H9 (cell line): ENCODE results near the gene RMND5A. TPM values are rescaled to one million over a fixed set of nuclear protein-coding genes. Genes with fewer than 3 reads are reported as not detected.

Source experiments
- DNase-seq: peaks from one replicate; pipeline ENCODE4 v3.0.0-alpha.2; 2017
- H2AFZ ChIP-seq: one replicate; pipeline ENCODE4 v1.6.1; 2013; ENCODE audit warnings: mild to moderate bottlenecking, low read length, control low read depth, moderate library complexity
- H2AK5ac ChIP-seq: 2 replicates; pipeline ENCODE4 v1.6.1; 2013; ENCODE audit warnings: low read length, control low read depth, mixed read lengths; ENCODE audit not compliant: insufficient read length
- H2BK120ac ChIP-seq: one replicate; pipeline ENCODE4 v1.6.1; 2013; ENCODE audit warnings: low read depth, mild to moderate bottlenecking, low read length, control low read depth, inconsistent platforms; ENCODE audit not compliant: poor library complexity, severe bottlenecking
- H2BK12ac ChIP-seq: 2 replicates; pipeline ENCODE4 v1.6.1; 2013; ENCODE audit warnings: low read length, control low read depth, mixed read lengths, low read depth; ENCODE audit not compliant: insufficient read length
- H2BK15ac ChIP-seq: 2 replicates; pipeline ENCODE4 v1.6.1; 2013; ENCODE audit warnings: low read depth, low read length, control low read depth
- H2BK20ac ChIP-seq: one replicate; pipeline ENCODE4 v1.6.1; 2013; ENCODE audit warnings: low read depth, mild to moderate bottlenecking, low read length, control low read depth, inconsistent platforms; ENCODE audit not compliant: poor library complexity, severe bottlenecking
- H2BK5ac ChIP-seq: 2 replicates; pipeline ENCODE4 v1.6.1; 2013; ENCODE audit warnings: low read length, control low read depth, mixed read lengths; ENCODE audit not compliant: insufficient read length
- H3K14ac ChIP-seq: 2 replicates; pipeline ENCODE4 v1.6.1; 2013; ENCODE audit warnings: low read length, control low read depth; ENCODE audit not compliant: insufficient read depth
- H3K18ac ChIP-seq: 2 replicates; pipeline ENCODE4 v1.6.1; 2013; ENCODE audit warnings: low read depth, mild to moderate bottlenecking, mixed read lengths, low read length, control low read depth; ENCODE audit not compliant: insufficient read length
- H3K23ac ChIP-seq: 2 replicates; pipeline ENCODE4 v1.6.1; 2013; ENCODE audit warnings: low read length, control low read depth, mixed read lengths, low read depth; ENCODE audit not compliant: insufficient read length
- H3K23me2 ChIP-seq: 2 replicates; pipeline ENCODE4 v1.6.1; 2013; ENCODE audit warnings: low read depth, mild to moderate bottlenecking, mixed read lengths, low read length, control low read depth; ENCODE audit not compliant: insufficient read length, poor library complexity, severe bottlenecking
- H3K27ac ChIP-seq: 2 replicates; pipeline ENCODE4 v1.5.1; 2013; ENCODE audit warnings: low read length, control low read depth, mixed read lengths, low read depth; ENCODE audit not compliant: insufficient read length
- H3K27me3 ChIP-seq: 2 replicates; pipeline ENCODE4 v1.6.1; 2013; ENCODE audit warnings: low read length, control low read depth, inconsistent platforms; ENCODE audit not compliant: insufficient read depth
- H3K4ac ChIP-seq: 2 replicates; pipeline ENCODE4 v1.6.1; 2013; ENCODE audit warnings: low read depth, mild to moderate bottlenecking, control low read depth, inconsistent platforms, low read length, moderate library complexity
- H3K4me1 ChIP-seq: 2 replicates; pipeline ENCODE4 v1.6.1; 2013; ENCODE audit warnings: low read length, control low read depth, inconsistent platforms; ENCODE audit not compliant: insufficient read depth
- H3K4me2 ChIP-seq: 2 replicates; pipeline ENCODE4 v1.6.1; 2013; ENCODE audit warnings: low read length, control low read depth, mixed read lengths; ENCODE audit not compliant: insufficient read length, insufficient read depth
- H3K56ac ChIP-seq: 2 replicates; pipeline ENCODE4 v1.6.1; 2013; ENCODE audit warnings: low read depth, mild to moderate bottlenecking, mixed read lengths, low read length, control low read depth; ENCODE audit not compliant: insufficient read length
- H3K79me1 ChIP-seq: 2 replicates; pipeline ENCODE4 v1.6.1; 2013; ENCODE audit warnings: low read depth, mild to moderate bottlenecking, moderate library complexity, low read length, control low read depth, inconsistent platforms; ENCODE audit not compliant: insufficient read depth, poor library complexity, severe bottlenecking
- H3K79me2 ChIP-seq: 2 replicates; pipeline ENCODE4 v1.6.1; 2013; ENCODE audit warnings: low read length, control low read depth, inconsistent platforms; ENCODE audit not compliant: insufficient read depth
- H3K9ac ChIP-seq: 2 replicates; pipeline ENCODE4 v1.6.1; 2013; ENCODE audit warnings: low read length, control low read depth, mixed read lengths; ENCODE audit not compliant: insufficient read length; ENCODE audit errors: extremely low read depth
- H3K9me3 ChIP-seq: one replicate; pipeline ENCODE4 v1.6.1; 2013; ENCODE audit warnings: low read depth, low read length, inconsistent platforms; ENCODE audit not compliant: control insufficient read depth
- H3T11ph ChIP-seq: one replicate; pipeline ENCODE4 v1.6.1; 2013; ENCODE audit warnings: mild to moderate bottlenecking, low read length, control low read depth, inconsistent platforms
- H4K20me1 ChIP-seq: one replicate; pipeline ENCODE4 v1.6.1; 2013; ENCODE audit not compliant: control insufficient read depth, insufficient read length, insufficient read depth
- H4K5ac ChIP-seq: 2 replicates; pipeline ENCODE4 v1.6.1; 2013; ENCODE audit warnings: low read depth, mild to moderate bottlenecking, mixed read lengths, low read length, control low read depth; ENCODE audit not compliant: insufficient read length
- H4K8ac ChIP-seq: replicated peaks from 2 replicates; pipeline ENCODE4 v1.6.1; 2013; ENCODE audit warnings: low read length, control low read depth, mixed read lengths, low read depth; ENCODE audit not compliant: insufficient read length
- H4K91ac ChIP-seq: 2 replicates; pipeline ENCODE4 v1.6.1; 2013; ENCODE audit warnings: low read depth, mild to moderate bottlenecking, moderate library complexity, mixed read lengths, low read length, control low read depth; ENCODE audit not compliant: insufficient read length
- H3K27ac Mint-ChIP-seq, 3 experiments: 2 replicates in 2 of 3; 3 replicates in 1 of 3; pipeline ENCODE4 v1.8.0; 2020 to 2021; ENCODE audit warnings: mixed read lengths in 3 of 3, mild to moderate bottlenecking in 1 of 3, moderate library complexity in 1 of 3
- H3K27me3 Mint-ChIP-seq: 2 replicates; pipeline ENCODE4 v1.8.0; 2021; ENCODE audit warnings: low read depth, mild to moderate bottlenecking, moderate library complexity, mixed read lengths
- H3K36me3 Mint-ChIP-seq, 3 experiments: 2 replicates in 2 of 3; 3 replicates in 1 of 3; pipeline ENCODE4 v1.8.0; 2020 to 2021; ENCODE audit warnings: low read depth in 3 of 3, mixed read lengths in 3 of 3; ENCODE audit not compliant: insufficient read depth in 1 of 3
- H3K4me1 Mint-ChIP-seq, 2 experiments: 2 replicates each; pipeline ENCODE4 v1.8.0; 2020; ENCODE audit warnings: mixed read lengths in 2 of 2
- H3K4me3 Mint-ChIP-seq, 2 experiments: 2 replicates in 1 of 2; 3 replicates in 1 of 2; pipeline ENCODE4 v1.8.0; 2020 to 2021; ENCODE audit warnings: mild to moderate bottlenecking in 2 of 2, mixed read lengths in 2 of 2, moderate library complexity in 1 of 2
- H3K9me3 Mint-ChIP-seq, 2 experiments: 2 replicates in 1 of 2; 3 replicates in 1 of 2; pipeline ENCODE4 v1.8.0; 2020; ENCODE audit warnings: mild to moderate bottlenecking in 2 of 2, mixed read lengths in 2 of 2, moderate library complexity in 1 of 2
- WGBS: extraction: QIAGEN DNeasy Blood & Tissue Kit; methylation state at CpG from one replicate; pipeline ENCODE4 v1.1.7; 2013; ENCODE audit warnings: missing lambda C conversion rate, low lambda C conversion rate, mixed read lengths; ENCODE audit not compliant: insufficient read length; ENCODE audit errors: extremely low coverage; 5-methylcytosine and 5-hydroxymethylcytosine counted together
- total RNA-seq: library from RNA; stranded (reverse); gene quantifications from 2 replicates; pipeline ENCODE4 v1.2.1, GENCODE V29; 2021
- TF ChIP-seq, protein P1 (sequence below): fragments of 200-600 bp; sonication (generic); conservative IDR thresholded peaks from 3 replicates; pipeline ENCODE4 v1.8.0; 2021; ENCODE audit warnings: antibody characterized with exemption, mild to moderate bottlenecking

The RMND5A gene
- total RNA-seq, 1 experiment from 2014 or later, result 48.8 TPM

DNA sequence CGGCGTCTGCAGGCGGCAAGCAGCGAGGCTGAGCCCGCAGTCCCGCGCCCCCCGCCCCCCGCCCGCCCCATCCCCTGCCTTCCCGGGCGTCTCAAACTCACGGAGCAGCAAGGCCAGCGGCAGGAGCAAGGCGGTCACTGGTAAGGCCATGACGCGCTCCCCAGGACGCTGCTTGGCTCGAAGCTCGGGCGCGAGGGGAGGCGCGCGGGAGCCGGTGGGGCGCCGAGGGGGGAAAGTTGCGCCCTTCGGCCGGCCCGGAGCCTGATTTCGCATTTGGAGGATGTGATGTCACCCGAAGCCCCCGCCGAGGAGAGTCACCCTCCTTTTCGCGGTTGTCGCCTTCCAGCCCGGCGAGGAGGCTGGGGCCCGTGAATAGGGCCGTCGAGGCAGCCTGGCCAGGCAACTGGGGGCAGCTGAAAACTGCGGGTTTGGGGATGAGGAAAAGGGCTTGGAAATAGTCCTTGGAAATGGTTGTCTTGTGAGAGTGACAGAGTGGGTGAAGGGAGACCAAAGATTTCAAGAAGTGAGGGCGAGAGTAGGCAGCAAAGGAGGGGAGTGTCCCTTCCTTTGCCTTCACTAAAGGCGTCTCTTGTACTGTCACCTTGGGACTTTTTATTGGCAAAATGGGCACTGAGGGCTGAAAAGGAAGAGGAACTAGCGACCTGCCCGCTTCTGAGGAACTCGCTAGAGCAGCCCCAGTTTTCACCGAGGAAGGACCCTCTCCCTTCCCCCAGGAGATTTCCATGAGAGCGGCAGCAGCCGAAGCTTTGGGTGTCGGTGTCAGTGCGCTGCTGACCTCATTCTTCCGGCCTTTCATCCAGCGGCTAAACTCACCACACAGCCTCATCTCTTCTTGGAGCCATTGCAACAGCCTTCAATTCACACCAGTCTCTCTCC lies 70.8 kb downstream of the RMND5A start, which contains the start of gene CD8A:
Gene CD8A (minus strand): TSS at position 238 of the 897 bp plus-strand sequence. CDS start 88 bp downstream, at position 150.
- no peak within 1 kb of the TSS for H3K18ac ChIP-seq
- no peak within 1 kb of the TSS for H2BK15ac ChIP-seq
- H2AFZ ChIP-seq, result no peak within 1 kb of the TSS
- Mint-ChIP-seq H3K4me1 (peaks cover 9 to 24% of the 10 kb centered on the region in 2 experiments), H3K27me3 (peaks cover 96% of the 10 kb centered on the region), H3K4me3 (peak within 1 kb of the TSS; percentile 47 to 77), H3K36me3 (peaks cover 0 to 2% (median 0%) of the 10 kb centered on the region in 3 experiments; a peak in 3 of 7 replicates), H3K9me3 (peaks cover 7 to 11% of the 10 kb centered on the region in 2 experiments; a peak in 4 of 5 replicates), H3K27ac (peak within 1 kb of the TSS in 1 of 3 experiments; percentile 13; a peak in 1 of 7 replicates)
- no peak within 1 kb of the TSS for H2BK120ac ChIP-seq
- no CpG with 5 or more reads among the region's 57 CpGs for WGBS
- no peak within 1 kb of the TSS for H3K23ac ChIP-seq
- no peak within 1 kb of the TSS for H2BK20ac ChIP-seq
- no peak within 1 kb of the TSS for H3K4ac ChIP-seq
- no peaks in the 10 kb centered on the region for H3K79me2 ChIP-seq
- H3K4me1 ChIP-seq, result no peaks in the 10 kb centered on the region
- H3T11ph ChIP-seq, result no peak within 1 kb of the TSS
- H2BK5ac ChIP-seq, result no peak within 1 kb of the TSS
- H4K8ac ChIP-seq, result no peak within 1 kb of the TSS
- no peaks in the 10 kb centered on the region for H3K9me3 ChIP-seq
- no peak within 1 kb of the TSS for H2AK5ac ChIP-seq
- TF ChIP-seq, protein P1, sequence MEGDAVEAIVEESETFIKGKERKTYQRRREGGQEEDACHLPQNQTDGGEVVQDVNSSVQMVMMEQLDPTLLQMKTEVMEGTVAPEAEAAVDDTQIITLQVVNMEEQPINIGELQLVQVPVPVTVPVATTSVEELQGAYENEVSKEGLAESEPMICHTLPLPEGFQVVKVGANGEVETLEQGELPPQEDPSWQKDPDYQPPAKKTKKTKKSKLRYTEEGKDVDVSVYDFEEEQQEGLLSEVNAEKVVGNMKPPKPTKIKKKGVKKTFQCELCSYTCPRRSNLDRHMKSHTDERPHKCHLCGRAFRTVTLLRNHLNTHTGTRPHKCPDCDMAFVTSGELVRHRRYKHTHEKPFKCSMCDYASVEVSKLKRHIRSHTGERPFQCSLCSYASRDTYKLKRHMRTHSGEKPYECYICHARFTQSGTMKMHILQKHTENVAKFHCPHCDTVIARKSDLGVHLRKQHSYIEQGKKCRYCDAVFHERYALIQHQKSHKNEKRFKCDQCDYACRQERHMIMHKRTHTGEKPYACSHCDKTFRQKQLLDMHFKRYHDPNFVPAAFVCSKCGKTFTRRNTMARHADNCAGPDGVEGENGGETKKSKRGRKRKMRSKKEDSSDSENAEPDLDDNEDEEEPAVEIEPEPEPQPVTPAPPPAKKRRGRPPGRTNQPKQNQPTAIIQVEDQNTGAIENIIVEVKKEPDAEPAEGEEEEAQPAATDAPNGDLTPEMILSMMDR, result no peak
- no peak within 1 kb of the TSS for H3K56ac ChIP-seq
- no peaks in the 10 kb centered on the region for H3K79me1 ChIP-seq
- H4K91ac ChIP-seq, result no peak within 1 kb of the TSS
- H4K20me1 ChIP-seq, result no peaks in the 10 kb centered on the region
- no peak within 1 kb of the TSS for H3K27ac ChIP-seq
- no peak within 1 kb of the TSS for H2BK12ac ChIP-seq
- peaks cover 45% of the 10 kb centered on the region; the same call in 1 of the 2 replicates for H3K27me3 ChIP-seq
- H4K5ac ChIP-seq, result no peak within 1 kb of the TSS
- H3K9ac ChIP-seq, result no peak within 1 kb of the TSS
- H3K4me2 ChIP-seq, result peak within 1 kb of the TSS; percentile 65
- no peak within 1 kb of the TSS for H3K14ac ChIP-seq
- peak; percentile 58 for DNase-seq
- H3K23me2 ChIP-seq, result peaks cover 5% of the 10 kb centered on the region
